GM23338 (cell line): ENCODE measurements around the gene SYT7. TPM values are rescaled to one million over a fixed set of nuclear protein-coding genes. Genes with fewer than 3 reads are reported as not detected.

Source experiments
- ATAC-seq: fragments of 200-7000 bp; cut with Tn5 transposase; 3 replicates; pipeline ENCODE4 v1.9.1; 2020
- DNase-seq: peaks from one replicate; pipeline ENCODE4 v3.0.0-alpha.2; 2015; ENCODE audit warnings: low spot score
- H2AFZ ChIP-seq: fragments of 200-600 bp; sonication (generic); 2 replicates; pipeline ENCODE4 v1.8.0; 2016; ENCODE audit warnings: antibody characterized with exemption, mild to moderate bottlenecking, moderate library complexity
- H3F3A ChIP-seq: fragments of 200-600 bp; sonication (generic); replicated peaks from 2 replicates; pipeline ENCODE4 v1.8.0; 2017; ENCODE audit warnings: antibody characterized with exemption, mixed run types, low read depth
- H3K27ac ChIP-seq: fragments of 200-600 bp; sonication (generic); 2 replicates; pipeline ENCODE4 v1.6.1; 2016; ENCODE audit warnings: low read depth
- H3K27me3 ChIP-seq: fragments of 200-600 bp; sonication (generic); 2 replicates; pipeline ENCODE4 v1.8.0; 2016; ENCODE audit warnings: mild to moderate bottlenecking, mixed run types, moderate library complexity; ENCODE audit not compliant: insufficient read depth
- H3K36me3 ChIP-seq: fragments of 200-600 bp; sonication (generic); 2 replicates; pipeline ENCODE4 v1.8.0; 2016; ENCODE audit warnings: mild to moderate bottlenecking; ENCODE audit not compliant: insufficient read depth
- H3K4me1 ChIP-seq: fragments of 200-600 bp; sonication (generic); 2 replicates; pipeline ENCODE4 v1.8.0; 2016; ENCODE audit warnings: mild to moderate bottlenecking, moderate library complexity; ENCODE audit not compliant: insufficient read depth
- H3K4me2 ChIP-seq: fragments of 200-600 bp; sonication (generic); 2 replicates; pipeline ENCODE4 v1.7.1; 2017; ENCODE audit warnings: mixed run types
- H3K4me3 ChIP-seq: fragments of 200-600 bp; sonication (generic); 2 replicates; pipeline ENCODE4 v1.6.1; 2016; ENCODE audit warnings: mixed run types
- H3K79me2 ChIP-seq: fragments of 200-600 bp; sonication (generic); replicated peaks from 2 replicates; pipeline ENCODE4 v1.8.0; 2017; ENCODE audit warnings: mild to moderate bottlenecking; ENCODE audit not compliant: insufficient read depth
- H3K9me2 ChIP-seq: fragments of 200-600 bp; sonication (generic); 2 replicates; pipeline ENCODE4 v1.8.0; 2017; ENCODE audit not compliant: insufficient read depth
- H4K20me1 ChIP-seq: fragments of 200-600 bp; sonication (generic); replicated peaks from 2 replicates; pipeline ENCODE4 v1.8.0; 2017; ENCODE audit warnings: mild to moderate bottlenecking; ENCODE audit not compliant: insufficient read depth
- H3K27ac Mint-ChIP-seq: 2 replicates; pipeline ENCODE4 v1.8.0; 2020; ENCODE audit warnings: inconsistent platforms, mild to moderate bottlenecking, moderate library complexity, mixed read lengths
- H3K27me3 Mint-ChIP-seq: 3 replicates; pipeline ENCODE4 v1.8.0; 2022; ENCODE audit warnings: low read depth, mild to moderate bottlenecking, moderate library complexity, mixed read lengths, inconsistent platforms; ENCODE audit not compliant: insufficient read depth, poor library complexity
- H3K36me3 Mint-ChIP-seq: 3 replicates; pipeline ENCODE4 v1.8.0; 2021; ENCODE audit warnings: low read depth, mild to moderate bottlenecking, inconsistent platforms, moderate library complexity, mixed read lengths
- H3K4me1 Mint-ChIP-seq: 3 replicates; pipeline ENCODE4 v1.8.0; 2020; ENCODE audit warnings: mild to moderate bottlenecking, inconsistent platforms, mixed read lengths
- H3K4me3 Mint-ChIP-seq: 3 replicates; pipeline ENCODE4 v1.8.0; 2021; ENCODE audit warnings: moderate library complexity, mild to moderate bottlenecking, inconsistent platforms, mixed read lengths
- H3K9me3 Mint-ChIP-seq: 3 replicates; pipeline ENCODE4 v1.8.0; 2020; ENCODE audit warnings: moderate library complexity, mild to moderate bottlenecking, inconsistent platforms, mixed read lengths
- CREB1 ChIP-seq: fragments of 250-450 bp; sonication (Bioruptor Pico); IDR thresholded peaks from 2 replicates; pipeline ENCODE4 v1.5.0; 2020; ENCODE audit warnings: low read depth, mild to moderate bottlenecking, moderate library complexity
- NANOG ChIP-seq: IDR thresholded peaks from 2 replicates; pipeline ENCODE4 v1.6.1; 2016; ENCODE audit warnings: antibody characterized with exemption, borderline replicate concordance
- POLR2AphosphoS5 ChIP-seq: IDR thresholded peaks from 2 replicates; pipeline ENCODE4 v1.6.1; 2016; ENCODE audit warnings: antibody characterized with exemption, low read depth
- ZNF114 ChIP-seq: fragments of 250-450 bp; sonication (Bioruptor Pico); IDR thresholded peaks from 2 replicates; pipeline ENCODE4 v1.5.0; 2020; ENCODE audit warnings: mild to moderate bottlenecking, moderate library complexity
- ZNF331 ChIP-seq: fragments of 250-450 bp; sonication (Bioruptor Pico); IDR thresholded peaks from 2 replicates; pipeline ENCODE4 v1.5.0; 2020; ENCODE audit warnings: low read depth, mild to moderate bottlenecking, moderate library complexity
- polyA plus RNA-seq: library from polyadenylated mRNA; unstranded; fragments of >200 nt; fragmentation: Nextera tagmentation; extraction: Ambion mirVana; gene quantifications from 2 replicates; pipeline ENCODE4 v1.2.1, GENCODE V29; 2016
- total RNA-seq: library from RNA; depleted of rRNA; stranded (reverse); fragments of >200 nt; shearing (Covaris generic); gene quantifications from 2 replicates; pipeline ENCODE4 v1.2.3, GENCODE V29; 2014
- TF ChIP-seq, protein P1 (sequence below), 2 experiments: fragments of 200-600 bp in 1 of 2; sonication (generic) in 1 of 2; conservative IDR thresholded peaks; 2 replicates each; pipeline versions ENCODE4 v1.5.1 to v1.6.1; 2016 to 2017; ENCODE audit warnings: antibody characterized with exemption in 2 of 2, low read depth in 2 of 2, mild to moderate bottlenecking in 2 of 2, moderate library complexity in 1 of 2
- TF ChIP-seq, protein P2 (sequence below): IDR thresholded peaks from 2 replicates; pipeline ENCODE4 v1.6.1; 2016; ENCODE audit warnings: antibody characterized with exemption
- TF ChIP-seq, protein P3 (sequence below): fragments of 250-450 bp; sonication (Bioruptor Pico); IDR thresholded peaks from 2 replicates; pipeline ENCODE4 v1.5.0; 2020; ENCODE audit warnings: mild to moderate bottlenecking, moderate library complexity
- TF ChIP-seq, protein P4 (sequence below): IDR thresholded peaks from one replicate; pipeline ENCODE4 v1.6.1; 2018; ENCODE audit warnings: antibody characterized with exemption; ENCODE audit not compliant: unreplicated experiment

Gene SYT7
- total and polyA plus RNA-seq, 2 experiments from 2014 or later: 1.6 to 10.3 TPM

DNA sequence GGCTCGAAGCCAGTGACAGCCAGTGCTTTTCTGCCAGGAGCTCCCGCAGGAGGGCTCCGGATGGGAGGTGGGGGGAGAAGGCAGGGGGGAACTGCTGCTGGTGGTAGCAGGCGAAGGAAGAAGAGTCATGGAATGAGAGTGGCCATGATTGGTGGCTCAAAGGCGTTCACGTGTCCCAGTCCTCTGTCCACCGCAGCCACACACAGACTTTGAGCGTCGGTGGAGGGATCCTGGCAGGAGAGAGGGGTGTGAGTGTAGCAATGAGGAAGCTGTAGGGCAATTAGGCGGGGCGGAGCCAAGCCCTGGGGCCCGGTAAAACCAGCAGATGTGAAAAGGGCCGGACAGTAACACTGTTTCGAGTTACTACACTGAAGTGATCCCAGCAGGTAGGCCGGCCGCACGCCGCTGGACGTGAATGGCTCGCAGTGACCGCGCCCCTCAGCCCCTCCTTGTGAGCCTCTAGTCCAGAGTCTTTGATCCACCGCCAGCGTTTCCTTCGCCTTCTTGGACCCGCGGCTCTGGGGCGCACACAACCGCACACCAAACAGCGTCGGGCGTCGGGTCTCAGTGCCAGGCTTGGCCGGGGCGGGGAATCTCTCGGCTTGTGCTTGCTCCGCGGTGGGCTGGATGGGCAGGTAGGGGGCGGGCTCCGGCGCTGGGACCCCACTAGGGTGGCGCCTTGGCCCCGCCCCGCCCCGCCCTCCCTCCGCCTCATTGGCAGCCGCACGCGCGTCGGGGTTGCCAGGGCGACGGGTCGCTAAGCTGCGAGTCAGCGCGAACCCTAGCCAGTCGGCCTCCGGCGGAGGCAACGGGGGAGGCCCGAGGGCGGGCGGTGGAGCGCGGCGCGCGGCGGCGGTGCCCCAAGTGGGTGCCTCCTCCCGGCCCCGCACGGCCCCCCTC is 72.7 kb downstream of the SYT7 start, which contains the start of gene LRRC10B:
Gene LRRC10B (plus strand): TSS at position 788 of the 900 bp plus-strand sequence. CDS start 250 bp downstream, outside the sequence.
- no peak within 1 kb of the TSS for H3K27ac ChIP-seq
- peak; percentile 95 for DNase-seq
- Mint-ChIP-seq H3K27ac (no peak within 1 kb of the TSS), H3K36me3 (no peaks in the 10 kb centered on the region), H3K4me1 (peaks cover 51% of the 10 kb centered on the region), H3K9me3 (no peaks in the 10 kb centered on the region), H3K27me3 (peaks cover 48% of the 10 kb centered on the region), H3K4me3 (peak within 1 kb of the TSS; percentile 75)
- H3K4me1 ChIP-seq: peaks cover 37% of the 10 kb centered on the region
- H3K4me2 ChIP-seq: peak within 1 kb of the TSS; percentile 89
- peaks cover 63% of the 10 kb centered on the region for H3K27me3 ChIP-seq
- no peaks in the 10 kb centered on the region for H4K20me1 ChIP-seq
- H2AFZ ChIP-seq: peak within 1 kb of the TSS; percentile 92
- peak; percentile 55 for ATAC-seq
- no peaks in the 10 kb centered on the region for H3K79me2 ChIP-seq
- TF ChIP-seq, protein P1, sequence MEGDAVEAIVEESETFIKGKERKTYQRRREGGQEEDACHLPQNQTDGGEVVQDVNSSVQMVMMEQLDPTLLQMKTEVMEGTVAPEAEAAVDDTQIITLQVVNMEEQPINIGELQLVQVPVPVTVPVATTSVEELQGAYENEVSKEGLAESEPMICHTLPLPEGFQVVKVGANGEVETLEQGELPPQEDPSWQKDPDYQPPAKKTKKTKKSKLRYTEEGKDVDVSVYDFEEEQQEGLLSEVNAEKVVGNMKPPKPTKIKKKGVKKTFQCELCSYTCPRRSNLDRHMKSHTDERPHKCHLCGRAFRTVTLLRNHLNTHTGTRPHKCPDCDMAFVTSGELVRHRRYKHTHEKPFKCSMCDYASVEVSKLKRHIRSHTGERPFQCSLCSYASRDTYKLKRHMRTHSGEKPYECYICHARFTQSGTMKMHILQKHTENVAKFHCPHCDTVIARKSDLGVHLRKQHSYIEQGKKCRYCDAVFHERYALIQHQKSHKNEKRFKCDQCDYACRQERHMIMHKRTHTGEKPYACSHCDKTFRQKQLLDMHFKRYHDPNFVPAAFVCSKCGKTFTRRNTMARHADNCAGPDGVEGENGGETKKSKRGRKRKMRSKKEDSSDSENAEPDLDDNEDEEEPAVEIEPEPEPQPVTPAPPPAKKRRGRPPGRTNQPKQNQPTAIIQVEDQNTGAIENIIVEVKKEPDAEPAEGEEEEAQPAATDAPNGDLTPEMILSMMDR (conservative IDR thresholded peaks at IDR 0.05; ENCODE audit: low read depth in 2 of 2): peak; percentile 12 to 24; a peak in 1 of 4 replicates
- no peak for TF ChIP-seq ZNF114 (CRISPR knock-in tag)
- TF ChIP-seq NANOG: no peak
- peak; percentile 18; the same call in 1 of the 2 replicates for TF ChIP-seq POLR2AphosphoS5
- TF ChIP-seq, protein P2, sequence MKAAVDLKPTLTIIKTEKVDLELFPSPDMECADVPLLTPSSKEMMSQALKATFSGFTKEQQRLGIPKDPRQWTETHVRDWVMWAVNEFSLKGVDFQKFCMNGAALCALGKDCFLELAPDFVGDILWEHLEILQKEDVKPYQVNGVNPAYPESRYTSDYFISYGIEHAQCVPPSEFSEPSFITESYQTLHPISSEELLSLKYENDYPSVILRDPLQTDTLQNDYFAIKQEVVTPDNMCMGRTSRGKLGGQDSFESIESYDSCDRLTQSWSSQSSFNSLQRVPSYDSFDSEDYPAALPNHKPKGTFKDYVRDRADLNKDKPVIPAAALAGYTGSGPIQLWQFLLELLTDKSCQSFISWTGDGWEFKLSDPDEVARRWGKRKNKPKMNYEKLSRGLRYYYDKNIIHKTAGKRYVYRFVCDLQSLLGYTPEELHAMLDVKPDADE: no peak
- TF ChIP-seq ZNF331 (CRISPR knock-in tag): no peak
- TF ChIP-seq, protein P3, sequence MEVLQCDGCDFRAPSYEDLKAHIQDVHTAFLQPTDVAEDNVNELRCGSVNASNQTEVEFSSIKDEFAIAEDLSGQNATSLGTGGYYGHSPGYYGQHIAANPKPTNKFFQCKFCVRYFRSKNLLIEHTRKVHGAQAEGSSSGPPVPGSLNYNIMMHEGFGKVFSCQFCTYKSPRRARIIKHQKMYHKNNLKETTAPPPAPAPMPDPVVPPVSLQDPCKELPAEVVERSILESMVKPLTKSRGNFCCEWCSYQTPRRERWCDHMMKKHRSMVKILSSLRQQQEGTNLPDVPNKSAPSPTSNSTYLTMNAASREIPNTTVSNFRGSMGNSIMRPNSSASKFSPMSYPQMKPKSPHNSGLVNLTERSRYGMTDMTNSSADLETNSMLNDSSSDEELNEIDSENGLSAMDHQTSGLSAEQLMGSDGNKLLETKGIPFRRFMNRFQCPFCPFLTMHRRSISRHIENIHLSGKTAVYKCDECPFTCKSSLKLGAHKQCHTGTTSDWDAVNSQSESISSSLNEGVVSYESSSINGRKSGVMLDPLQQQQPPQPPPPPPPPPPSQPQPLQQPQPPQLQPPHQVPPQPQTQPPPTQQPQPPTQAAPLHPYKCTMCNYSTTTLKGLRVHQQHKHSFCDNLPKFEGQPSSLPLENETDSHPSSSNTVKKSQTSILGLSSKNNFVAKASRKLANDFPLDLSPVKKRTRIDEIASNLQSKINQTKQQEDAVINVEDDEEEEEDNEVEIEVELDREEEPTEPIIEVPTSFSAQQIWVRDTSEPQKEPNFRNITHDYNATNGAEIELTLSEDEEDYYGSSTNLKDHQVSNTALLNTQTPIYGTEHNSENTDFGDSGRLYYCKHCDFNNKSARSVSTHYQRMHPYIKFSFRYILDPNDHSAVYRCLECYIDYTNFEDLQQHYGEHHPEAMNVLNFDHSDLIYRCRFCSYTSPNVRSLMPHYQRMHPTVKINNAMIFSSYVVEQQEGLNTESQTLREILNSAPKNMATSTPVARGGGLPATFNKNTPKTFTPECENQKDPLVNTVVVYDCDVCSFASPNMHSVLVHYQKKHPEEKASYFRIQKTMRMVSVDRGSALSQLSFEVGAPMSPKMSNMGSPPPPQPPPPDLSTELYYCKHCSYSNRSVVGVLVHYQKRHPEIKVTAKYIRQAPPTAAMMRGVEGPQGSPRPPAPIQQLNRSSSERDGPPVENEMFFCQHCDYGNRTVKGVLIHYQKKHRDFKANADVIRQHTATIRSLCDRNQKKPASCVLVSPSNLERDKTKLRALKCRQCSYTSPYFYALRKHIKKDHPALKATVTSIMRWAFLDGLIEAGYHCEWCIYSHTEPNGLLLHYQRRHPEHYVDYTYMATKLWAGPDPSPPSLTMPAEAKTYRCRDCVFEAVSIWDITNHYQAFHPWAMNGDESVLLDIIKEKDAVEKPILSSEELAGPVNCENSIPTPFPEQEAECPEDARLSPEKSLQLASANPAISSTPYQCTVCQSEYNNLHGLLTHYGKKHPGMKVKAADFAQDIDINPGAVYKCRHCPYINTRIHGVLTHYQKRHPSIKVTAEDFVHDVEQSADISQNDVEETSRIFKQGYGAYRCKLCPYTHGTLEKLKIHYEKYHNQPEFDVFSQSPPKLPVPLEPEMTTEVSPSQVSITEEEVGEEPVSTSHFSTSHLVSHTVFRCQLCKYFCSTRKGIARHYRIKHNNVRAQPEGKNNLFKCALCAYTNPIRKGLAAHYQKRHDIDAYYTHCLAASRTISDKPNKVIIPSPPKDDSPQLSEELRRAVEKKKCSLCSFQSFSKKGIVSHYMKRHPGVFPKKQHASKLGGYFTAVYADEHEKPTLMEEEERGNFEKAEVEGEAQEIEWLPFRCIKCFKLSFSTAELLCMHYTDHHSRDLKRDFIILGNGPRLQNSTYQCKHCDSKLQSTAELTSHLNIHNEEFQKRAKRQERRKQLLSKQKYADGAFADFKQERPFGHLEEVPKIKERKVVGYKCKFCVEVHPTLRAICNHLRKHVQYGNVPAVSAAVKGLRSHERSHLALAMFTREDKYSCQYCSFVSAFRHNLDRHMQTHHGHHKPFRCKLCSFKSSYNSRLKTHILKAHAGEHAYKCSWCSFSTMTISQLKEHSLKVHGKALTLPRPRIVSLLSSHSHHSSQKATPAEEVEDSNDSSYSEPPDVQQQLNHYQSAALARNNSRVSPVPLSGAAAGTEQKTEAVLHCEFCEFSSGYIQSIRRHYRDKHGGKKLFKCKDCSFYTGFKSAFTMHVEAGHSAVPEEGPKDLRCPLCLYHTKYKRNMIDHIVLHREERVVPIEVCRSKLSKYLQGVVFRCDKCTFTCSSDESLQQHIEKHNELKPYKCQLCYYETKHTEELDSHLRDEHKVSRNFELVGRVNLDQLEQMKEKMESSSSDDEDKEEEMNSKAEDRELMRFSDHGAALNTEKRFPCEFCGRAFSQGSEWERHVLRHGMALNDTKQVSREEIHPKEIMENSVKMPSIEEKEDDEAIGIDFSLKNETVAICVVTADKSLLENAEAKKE (CRISPR knock-in tag): no peak
- no peak for TF ChIP-seq CREB1 (CRISPR knock-in tag)
- TF ChIP-seq, protein P4, sequence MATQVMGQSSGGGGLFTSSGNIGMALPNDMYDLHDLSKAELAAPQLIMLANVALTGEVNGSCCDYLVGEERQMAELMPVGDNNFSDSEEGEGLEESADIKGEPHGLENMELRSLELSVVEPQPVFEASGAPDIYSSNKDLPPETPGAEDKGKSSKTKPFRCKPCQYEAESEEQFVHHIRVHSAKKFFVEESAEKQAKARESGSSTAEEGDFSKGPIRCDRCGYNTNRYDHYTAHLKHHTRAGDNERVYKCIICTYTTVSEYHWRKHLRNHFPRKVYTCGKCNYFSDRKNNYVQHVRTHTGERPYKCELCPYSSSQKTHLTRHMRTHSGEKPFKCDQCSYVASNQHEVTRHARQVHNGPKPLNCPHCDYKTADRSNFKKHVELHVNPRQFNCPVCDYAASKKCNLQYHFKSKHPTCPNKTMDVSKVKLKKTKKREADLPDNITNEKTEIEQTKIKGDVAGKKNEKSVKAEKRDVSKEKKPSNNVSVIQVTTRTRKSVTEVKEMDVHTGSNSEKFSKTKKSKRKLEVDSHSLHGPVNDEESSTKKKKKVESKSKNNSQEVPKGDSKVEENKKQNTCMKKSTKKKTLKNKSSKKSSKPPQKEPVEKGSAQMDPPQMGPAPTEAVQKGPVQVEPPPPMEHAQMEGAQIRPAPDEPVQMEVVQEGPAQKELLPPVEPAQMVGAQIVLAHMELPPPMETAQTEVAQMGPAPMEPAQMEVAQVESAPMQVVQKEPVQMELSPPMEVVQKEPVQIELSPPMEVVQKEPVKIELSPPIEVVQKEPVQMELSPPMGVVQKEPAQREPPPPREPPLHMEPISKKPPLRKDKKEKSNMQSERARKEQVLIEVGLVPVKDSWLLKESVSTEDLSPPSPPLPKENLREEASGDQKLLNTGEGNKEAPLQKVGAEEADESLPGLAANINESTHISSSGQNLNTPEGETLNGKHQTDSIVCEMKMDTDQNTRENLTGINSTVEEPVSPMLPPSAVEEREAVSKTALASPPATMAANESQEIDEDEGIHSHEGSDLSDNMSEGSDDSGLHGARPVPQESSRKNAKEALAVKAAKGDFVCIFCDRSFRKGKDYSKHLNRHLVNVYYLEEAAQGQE: no peak
- peaks cover 9% of the 10 kb centered on the region; the same call in 1 of the 2 replicates for H3F3A ChIP-seq
- H3K9me2 ChIP-seq: no peaks in the 10 kb centered on the region
- peak within 1 kb of the TSS; percentile 69 for H3K4me3 ChIP-seq
- no peaks in the 10 kb centered on the region for H3K36me3 ChIP-seq
